Osteoblast (primary cell): ENCODE data around the gene ZNF547. TPM values are rescaled to one million over a fixed set of nuclear protein-coding genes. Genes with fewer than 3 reads are reported as not detected.

ENCODE experiments used
- DNase-seq: peaks from one replicate; pipeline ENCODE4 v3.0.0; 2011; ENCODE audit warnings: low spot score, mixed read lengths; ENCODE audit not compliant: insufficient read length; ENCODE audit errors: missing footprints
- H2AFZ ChIP-seq: 2 replicates; pipeline ENCODE4 v1.6.0; 2011; ENCODE audit warnings: mild to moderate bottlenecking, low read length
- H3K27ac ChIP-seq: 2 replicates; pipeline ENCODE4 v1.5.1; 2011; ENCODE audit warnings: mild to moderate bottlenecking, low read depth, low read length, moderate library complexity
- H3K27me3 ChIP-seq: 2 replicates; pipeline ENCODE4 v1.6.0; 2012; ENCODE audit warnings: mild to moderate bottlenecking, control low read depth, inconsistent platforms, low read length, moderate library complexity; ENCODE audit not compliant: insufficient read depth
- H3K36me3 ChIP-seq: 2 replicates; pipeline ENCODE4 v1.5.1; 2011; ENCODE audit warnings: mild to moderate bottlenecking, low read length, control low read depth, moderate library complexity; ENCODE audit not compliant: insufficient read depth
- H3K4me1 ChIP-seq: 2 replicates; pipeline ENCODE4 v1.5.1; 2011; ENCODE audit warnings: mild to moderate bottlenecking, low read length, control low read depth, moderate library complexity; ENCODE audit not compliant: insufficient read depth
- H3K4me2 ChIP-seq: 2 replicates; pipeline ENCODE4 v1.6.0; 2011; ENCODE audit warnings: mild to moderate bottlenecking, low read length; ENCODE audit not compliant: insufficient read depth
- H3K4me3 ChIP-seq: fragments of 200-600 bp; sonication (generic); 3 replicates; pipeline ENCODE4 v1.5.1; 2012; ENCODE audit warnings: mild to moderate bottlenecking, low read length, inconsistent platforms; ENCODE audit not compliant: insufficient read depth
- H3K79me2 ChIP-seq: 2 replicates; pipeline ENCODE4 v1.6.0; 2012; ENCODE audit warnings: mild to moderate bottlenecking, low read length, control low read depth, inconsistent platforms; ENCODE audit not compliant: insufficient read depth
- H3K9me3 ChIP-seq: 2 replicates; pipeline ENCODE4 v1.5.1; 2011; ENCODE audit warnings: low read depth, low read length, control low read depth
- H4K20me1 ChIP-seq: 2 replicates; pipeline ENCODE4 v1.6.0; 2012; ENCODE audit warnings: mild to moderate bottlenecking, low read length, control low read depth; ENCODE audit not compliant: insufficient read depth
- total RNA-seq: library from RNA; depleted of rRNA; stranded (reverse); fragments of >200 nt; gene quantifications from 2 replicates; pipeline ENCODE4 v1.2.3, GENCODE V29; 2012
- TF ChIP-seq, protein P1 (sequence below): IDR thresholded peaks from 2 replicates; pipeline ENCODE4 v1.5.1; 2011; ENCODE audit warnings: mild to moderate bottlenecking, low read depth, low read length, moderate library complexity; ENCODE audit errors: extremely low read depth

Gene ZNF547
- total RNA-seq, 1 donor = 5.1 TPM

DNA sequence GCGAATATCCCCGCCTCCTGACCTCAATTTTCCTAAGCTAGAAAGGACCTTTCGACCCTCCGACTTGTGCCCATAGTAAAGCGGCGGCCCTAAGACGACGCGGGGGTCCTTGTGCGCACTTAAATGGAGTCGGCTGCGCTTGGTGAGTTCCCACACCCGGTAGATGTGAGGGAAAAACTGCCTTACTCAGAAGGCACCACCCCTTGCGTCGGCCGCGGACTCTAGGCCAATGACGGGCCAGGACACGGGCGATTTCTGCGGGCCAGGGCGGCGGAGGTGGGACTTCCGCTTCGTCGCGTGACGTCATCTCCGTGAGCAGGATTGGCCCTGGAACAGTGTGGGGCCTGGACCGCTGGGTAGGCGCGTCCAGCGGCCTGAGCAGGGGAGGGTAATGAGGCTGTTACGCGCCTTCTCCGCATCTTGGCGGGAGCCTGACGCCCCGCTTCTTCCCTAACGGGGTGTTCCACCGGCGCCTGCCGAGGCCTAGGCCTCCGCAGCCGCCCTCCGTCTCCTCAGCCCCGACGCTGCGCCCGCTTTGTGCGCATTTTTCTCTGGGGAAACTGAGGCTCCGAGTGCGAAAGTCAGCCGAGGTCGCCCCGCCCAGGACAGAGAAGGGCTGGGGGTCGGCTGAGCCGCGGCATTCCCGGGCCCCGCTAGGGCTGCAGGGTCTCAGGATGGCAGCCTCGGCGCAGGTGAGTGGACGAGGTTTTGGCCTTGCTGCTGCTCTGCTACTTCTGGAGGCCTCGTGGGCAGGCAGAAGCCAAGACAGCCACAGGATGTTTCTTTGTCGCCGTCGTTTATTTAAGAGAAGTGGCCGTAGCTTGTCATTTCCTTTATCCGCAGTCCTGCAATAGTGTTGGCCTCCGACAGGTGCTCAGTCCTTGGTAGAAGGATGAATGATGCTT lies 42.9 kb upstream of the ZNF547 start, which contains the start of gene ZNF543:
Gene ZNF543 (plus strand): TSS at position 293 of the 905 bp plus-strand sequence. CDS start 382 bp downstream, at position 675.
- peaks cover 19% of the 10 kb centered on the region for H3K36me3 ChIP-seq
- DNase-seq = peak; percentile 99
- H4K20me1 ChIP-seq = no peaks in the 10 kb centered on the region
- H3K9me3 ChIP-seq = no peaks in the 10 kb centered on the region
- H3K79me2 ChIP-seq = peaks cover 38% of the 10 kb centered on the region
- TF ChIP-seq, protein P1, sequence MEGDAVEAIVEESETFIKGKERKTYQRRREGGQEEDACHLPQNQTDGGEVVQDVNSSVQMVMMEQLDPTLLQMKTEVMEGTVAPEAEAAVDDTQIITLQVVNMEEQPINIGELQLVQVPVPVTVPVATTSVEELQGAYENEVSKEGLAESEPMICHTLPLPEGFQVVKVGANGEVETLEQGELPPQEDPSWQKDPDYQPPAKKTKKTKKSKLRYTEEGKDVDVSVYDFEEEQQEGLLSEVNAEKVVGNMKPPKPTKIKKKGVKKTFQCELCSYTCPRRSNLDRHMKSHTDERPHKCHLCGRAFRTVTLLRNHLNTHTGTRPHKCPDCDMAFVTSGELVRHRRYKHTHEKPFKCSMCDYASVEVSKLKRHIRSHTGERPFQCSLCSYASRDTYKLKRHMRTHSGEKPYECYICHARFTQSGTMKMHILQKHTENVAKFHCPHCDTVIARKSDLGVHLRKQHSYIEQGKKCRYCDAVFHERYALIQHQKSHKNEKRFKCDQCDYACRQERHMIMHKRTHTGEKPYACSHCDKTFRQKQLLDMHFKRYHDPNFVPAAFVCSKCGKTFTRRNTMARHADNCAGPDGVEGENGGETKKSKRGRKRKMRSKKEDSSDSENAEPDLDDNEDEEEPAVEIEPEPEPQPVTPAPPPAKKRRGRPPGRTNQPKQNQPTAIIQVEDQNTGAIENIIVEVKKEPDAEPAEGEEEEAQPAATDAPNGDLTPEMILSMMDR = no peak
- peaks cover 10% of the 10 kb centered on the region for H3K27me3 ChIP-seq
- H3K4me1 ChIP-seq = peaks cover 10% of the 10 kb centered on the region
- H3K27ac ChIP-seq = peak within 1 kb of the TSS; percentile 85
- H3K4me3 ChIP-seq = peak within 1 kb of the TSS; percentile 94
- H2AFZ ChIP-seq = peak within 1 kb of the TSS; percentile 97
- peak within 1 kb of the TSS; percentile 92 for H3K4me2 ChIP-seq

DNA sequence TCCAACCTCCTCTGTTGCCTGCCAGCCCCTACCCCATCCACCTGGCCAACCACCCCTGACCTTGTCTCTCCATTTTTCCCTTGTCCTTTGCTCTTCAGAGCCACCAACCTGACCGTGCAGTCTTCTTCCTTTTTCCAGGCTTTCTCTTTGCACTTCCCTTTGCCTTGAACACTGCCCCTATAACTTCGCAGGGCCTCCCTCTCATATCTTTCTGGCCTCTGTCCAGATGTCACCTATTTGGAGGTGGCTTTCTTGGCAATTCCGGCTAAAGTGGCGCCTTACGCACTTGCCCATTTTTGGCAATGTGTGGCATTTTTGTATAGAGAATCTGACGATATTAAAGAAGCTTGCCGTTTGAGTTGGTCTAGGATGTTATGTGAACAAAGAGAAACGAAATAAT lies 42.2 kb upstream of the ZNF547 start:
- peaks cover 9% of the 10 kb centered on the region for H3K27me3 ChIP-seq
- H3K4me2 ChIP-seq = peak overlapping the region; percentile 92
- H4K20me1 ChIP-seq = no peaks in the 10 kb centered on the region
- peaks cover 38% of the 10 kb centered on the region for H3K79me2 ChIP-seq
- peaks cover 10% of the 10 kb centered on the region for H3K4me1 ChIP-seq
- H2AFZ ChIP-seq = peak overlapping the region; percentile 97
- H3K4me3 ChIP-seq = peak overlapping the region; percentile 94
- TF ChIP-seq, protein P1 = no peak
- peaks cover 26% of the 10 kb centered on the region for H3K36me3 ChIP-seq
- DNase-seq = no peak
- no peaks in the 10 kb centered on the region for H3K9me3 ChIP-seq
- peak overlapping the region; percentile 85 for H3K27ac ChIP-seq

DNA sequence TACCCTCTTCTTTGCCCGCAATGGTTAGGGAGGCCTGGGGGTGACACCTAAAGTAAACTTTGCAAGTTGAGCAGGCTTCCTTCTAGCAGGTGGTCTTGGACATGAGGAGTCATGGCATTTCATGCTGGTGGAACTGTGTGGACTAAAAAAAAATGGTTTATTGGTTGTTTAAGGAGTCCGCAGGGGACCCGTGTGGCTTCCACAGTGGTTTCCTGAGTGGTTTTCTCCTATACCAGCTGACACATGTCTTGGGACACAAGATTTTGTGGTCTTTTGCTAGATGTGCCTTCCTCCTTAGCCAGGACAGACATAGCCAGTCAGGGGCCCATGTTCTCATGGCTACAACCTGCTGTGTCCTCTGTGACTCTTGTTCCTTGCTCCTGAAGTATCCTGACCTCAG lies 41.6 kb upstream of the ZNF547 start:
- DNase-seq = no peak
- TF ChIP-seq, protein P1 = no peak
- H3K4me2 ChIP-seq = peak overlapping the region; percentile 92
- peak overlapping the region; percentile 94 for H3K4me3 ChIP-seq
- H3K27ac ChIP-seq = no peak overlapping the region
- peaks cover 10% of the 10 kb centered on the region for H3K4me1 ChIP-seq
- H3K9me3 ChIP-seq = no peaks in the 10 kb centered on the region
- H3K36me3 ChIP-seq = peaks cover 32% of the 10 kb centered on the region
- no peak overlapping the region for H2AFZ ChIP-seq
- peaks cover 38% of the 10 kb centered on the region for H3K79me2 ChIP-seq
- H3K27me3 ChIP-seq = peaks cover 4% of the 10 kb centered on the region
- no peaks in the 10 kb centered on the region for H4K20me1 ChIP-seq

DNA sequence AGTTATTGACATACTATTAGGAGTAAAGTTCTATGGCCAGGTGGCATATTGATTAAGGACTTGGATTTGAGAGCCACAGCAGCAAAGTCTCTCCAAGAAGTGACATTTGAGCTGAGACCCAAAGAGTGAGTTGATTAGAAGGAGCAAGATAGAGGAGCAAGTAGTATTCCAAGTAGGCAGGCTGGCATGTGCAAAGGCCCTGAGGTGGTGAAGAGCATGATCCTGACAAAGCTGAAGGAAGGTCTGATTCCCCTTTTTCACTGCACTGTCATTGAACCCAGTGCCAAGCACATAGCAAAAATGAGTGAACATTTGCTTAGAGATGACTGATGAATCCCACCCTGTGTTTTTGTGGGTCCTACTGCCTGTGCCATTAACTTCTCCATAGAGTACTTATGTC lies 38.4 kb upstream of the ZNF547 start:
- TF ChIP-seq, protein P1 = no peak
- no peak overlapping the region for H3K4me3 ChIP-seq
- H3K4me2 ChIP-seq = no peak overlapping the region
- no peak for DNase-seq
- H3K27ac ChIP-seq = no peak overlapping the region
- peaks cover 15% of the 10 kb centered on the region for H3K9me3 ChIP-seq
- H3K79me2 ChIP-seq = peaks cover 41% of the 10 kb centered on the region
- H2AFZ ChIP-seq = no peak overlapping the region
- no peaks in the 10 kb centered on the region for H4K20me1 ChIP-seq
- peaks cover 62% of the 10 kb centered on the region for H3K36me3 ChIP-seq
- peaks cover 10% of the 10 kb centered on the region for H3K4me1 ChIP-seq
- no peaks in the 10 kb centered on the region for H3K27me3 ChIP-seq
